NCI-H2171 (cell line): ENCODE results near the gene ZNF385B.
"Not testable (repeated sequence)": the region's sequence is repeated elsewhere in the genome, so short reads cannot be mapped to it uniquely, and the experiment has no call there.

Experiments used
- DNase-seq: peaks from one replicate; lab custom pipeline; 2025; lab: John Stamatoyannopoulos, UW

Gene ZNF385B

GRCh38 chr2:179629776-179630175 is 231.6 kb downstream of the ZNF385B start:
- DNase-seq, result not testable (repeated sequence)

DNA sequence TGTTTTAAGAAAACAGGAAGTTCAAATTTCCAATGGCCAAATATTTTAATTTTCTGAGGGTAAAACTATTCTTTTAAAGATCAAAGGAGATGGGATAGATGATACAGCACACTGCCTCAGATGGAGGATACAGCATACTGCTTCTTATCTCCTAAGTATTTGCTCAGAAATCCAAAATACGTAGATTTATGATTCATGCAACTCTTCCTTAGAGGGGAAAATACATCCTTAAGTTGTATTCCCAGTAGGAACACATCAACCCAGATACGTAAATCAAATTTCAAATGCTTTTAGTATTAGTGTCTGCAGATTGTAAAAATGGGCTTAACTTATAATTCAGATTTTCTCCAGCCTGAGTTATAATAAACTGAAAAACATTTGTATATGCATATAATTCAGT is 235.2 kb downstream of the ZNF385B start:
- no peak for DNase-seq

GRCh38 chr2:179622635-179623300 is 238.6 kb downstream of the ZNF385B start:
- no peak for DNase-seq

DNA sequence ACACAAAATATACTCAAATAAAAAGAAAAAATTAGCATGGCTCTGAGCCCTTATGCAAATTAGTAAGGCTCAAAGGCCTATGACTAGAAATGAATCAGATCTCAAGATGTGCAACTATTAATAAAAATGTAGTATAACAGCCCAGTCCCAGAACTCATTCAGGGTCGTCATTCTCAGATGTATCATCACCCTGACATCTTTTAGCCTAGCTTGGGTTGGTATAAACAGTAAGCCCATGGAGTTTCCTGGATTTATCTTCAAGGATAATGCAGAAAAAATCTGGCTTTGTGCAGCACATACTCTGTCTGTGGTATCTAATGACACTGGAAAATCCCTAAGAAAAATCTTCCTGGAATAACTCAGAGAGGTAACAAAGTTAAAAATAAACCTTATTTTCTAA is 239.3 kb downstream of the ZNF385B start:
- DNase-seq, result no peak

DNA sequence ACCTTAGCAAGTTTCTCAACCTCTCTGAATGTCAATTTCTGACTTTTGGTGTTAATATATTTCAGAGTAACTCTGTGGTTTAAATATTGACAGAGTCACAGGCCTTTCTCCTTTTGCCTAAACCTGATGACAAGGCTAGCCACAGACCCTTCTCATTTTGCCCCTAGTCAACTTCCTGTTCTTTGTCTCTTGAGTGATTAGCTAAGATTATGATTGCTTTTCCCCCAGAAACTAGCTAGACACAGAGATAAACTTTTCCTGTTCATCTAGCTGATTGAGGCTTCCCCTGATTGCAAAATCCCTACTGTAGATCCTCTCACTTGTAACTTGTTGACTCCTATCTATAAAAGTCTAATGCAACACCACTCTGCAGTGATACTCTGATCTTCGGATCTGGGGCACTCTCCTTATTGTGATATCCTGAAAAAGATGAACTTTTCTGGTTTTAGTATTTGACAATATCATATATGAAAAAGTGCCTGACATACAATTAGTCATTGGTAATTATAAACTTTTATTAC is 241.4 kb downstream of the ZNF385B start:
- no peak for DNase-seq

DNA sequence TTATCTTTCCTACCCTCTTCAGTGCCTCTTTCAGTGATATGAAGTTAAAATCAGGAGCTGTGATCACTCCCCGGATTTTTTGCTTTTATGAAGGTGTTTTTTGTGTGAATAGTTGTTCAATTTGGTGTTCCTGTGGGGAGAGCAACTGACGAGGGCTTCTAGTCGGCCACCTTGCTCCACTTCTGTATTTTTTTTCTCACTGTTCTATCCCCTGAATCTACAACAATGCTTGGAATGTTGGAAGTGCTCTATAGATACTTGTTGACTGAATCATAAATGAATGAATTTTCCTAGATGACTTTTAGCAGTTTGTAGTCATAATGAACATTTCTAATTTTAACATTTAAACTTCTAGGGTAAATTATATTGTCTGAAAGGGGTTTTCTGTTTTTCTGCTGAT is 247.3 kb downstream of the ZNF385B start:
- DNase-seq, result no peak

DNA sequence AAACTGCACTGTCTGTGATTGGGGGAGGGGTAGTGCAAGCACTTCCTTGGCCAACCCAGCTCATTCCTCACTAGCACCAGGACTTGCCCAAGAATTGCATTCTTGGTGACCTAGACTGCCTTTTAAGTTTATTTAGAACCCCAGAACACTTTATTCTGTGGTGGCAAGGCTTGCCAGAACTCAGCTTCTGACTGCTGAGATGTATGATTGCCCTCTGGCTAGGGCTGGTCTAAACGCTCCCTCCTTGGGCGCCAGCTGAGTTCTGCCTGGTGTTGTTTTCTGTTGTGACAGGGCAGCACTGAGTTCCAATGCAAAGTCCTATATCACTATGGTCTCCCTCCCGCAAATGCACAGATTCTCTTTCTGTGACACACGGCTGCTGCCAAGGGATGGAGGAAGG is 247.7 kb downstream of the ZNF385B start:
- DNase-seq, result no peak

- no peak for DNase-seq
Measured at GRCh38 chr2:179613299-179613651, 248.1 kb downstream of the ZNF385B start.

DNA sequence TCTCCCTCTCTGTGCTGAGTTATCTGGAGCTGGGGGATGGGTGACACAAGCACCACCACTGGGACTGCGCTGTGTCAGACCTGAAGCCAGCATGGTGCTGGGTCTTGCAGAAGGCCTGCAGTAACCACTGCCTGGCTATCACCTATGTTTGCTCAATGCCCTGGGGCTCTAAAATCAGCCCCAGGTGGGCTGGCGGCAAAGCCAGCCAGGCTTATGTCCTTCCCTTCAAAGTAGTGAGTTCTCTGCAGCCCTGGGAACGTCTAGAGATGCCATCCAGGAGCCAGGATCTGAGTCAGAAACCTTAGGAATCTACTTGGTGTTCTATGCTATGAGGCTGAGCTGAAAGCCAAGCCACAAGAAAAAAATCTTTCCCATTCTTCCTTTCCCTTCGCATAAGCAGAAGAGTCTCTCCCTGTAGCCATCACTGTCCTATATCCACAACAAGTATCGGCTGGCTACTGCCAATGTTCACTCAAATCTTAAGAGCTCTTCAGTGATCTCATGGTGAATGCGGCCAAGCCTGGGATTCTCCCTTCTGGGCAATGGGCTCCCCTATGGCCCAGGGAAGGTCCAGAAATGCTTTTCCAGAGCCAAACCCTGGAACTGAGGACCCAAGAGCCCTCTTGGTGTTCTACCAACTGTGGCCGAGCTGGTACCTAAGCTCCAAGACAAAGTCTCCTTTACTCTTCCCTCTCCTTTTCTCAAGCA is 248.7 kb downstream of the ZNF385B start:
- DNase-seq, result no peak

DNA sequence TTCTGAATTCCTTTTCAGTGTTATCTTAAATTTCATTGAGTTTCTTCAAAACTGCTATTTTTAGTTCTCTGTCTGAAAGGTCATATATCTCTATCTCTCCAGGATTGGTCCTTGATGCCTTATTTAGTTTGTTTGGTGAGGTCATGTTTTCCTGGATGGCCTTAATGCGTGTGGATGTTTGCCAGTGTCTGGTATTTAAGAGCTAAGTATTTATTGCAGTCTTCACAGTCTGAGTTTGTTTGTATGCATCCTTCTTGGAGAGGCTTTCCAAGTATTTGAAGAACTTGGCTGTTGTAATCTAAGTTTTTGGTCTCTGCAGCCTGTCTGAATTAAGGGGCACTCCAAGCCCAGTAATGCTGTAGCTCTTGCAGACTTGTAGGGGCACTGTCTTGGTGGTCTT is 249.3 kb downstream of the ZNF385B start:
- no peak for DNase-seq

GRCh38 chr2:179606141-179606540 is 255.3 kb downstream of the ZNF385B start:
- no peak for DNase-seq

- no peak for DNase-seq
Measured at GRCh38 chr2:179605341-179605740, 256.1 kb downstream of the ZNF385B start.

DNA sequence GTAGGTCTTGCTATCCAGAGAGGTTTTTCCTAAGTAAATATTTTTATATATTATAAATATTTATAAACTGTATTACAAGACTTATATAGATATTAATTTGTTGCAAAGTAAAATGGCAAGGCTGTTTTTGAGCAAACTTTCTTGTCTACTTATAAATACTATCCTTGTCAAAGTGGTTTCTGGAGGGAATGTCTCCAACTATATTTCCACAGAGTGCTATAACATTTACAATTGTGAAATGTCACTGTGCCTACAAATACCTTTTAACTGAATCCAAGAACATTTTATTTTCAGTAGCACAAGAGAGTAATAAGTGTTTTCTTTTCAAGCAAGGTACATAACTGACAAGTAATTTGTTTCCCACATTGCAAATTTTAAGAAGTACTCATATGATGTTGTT is 256.8 kb downstream of the ZNF385B start:
- no peak for DNase-seq

GRCh38 chr2:179602452-179602851 is 259.0 kb downstream of the ZNF385B start:
- DNase-seq, result no peak

GRCh38 chr2:179596018-179596417 is 265.4 kb downstream of the ZNF385B start:
- DNase-seq, result no peak

DNA sequence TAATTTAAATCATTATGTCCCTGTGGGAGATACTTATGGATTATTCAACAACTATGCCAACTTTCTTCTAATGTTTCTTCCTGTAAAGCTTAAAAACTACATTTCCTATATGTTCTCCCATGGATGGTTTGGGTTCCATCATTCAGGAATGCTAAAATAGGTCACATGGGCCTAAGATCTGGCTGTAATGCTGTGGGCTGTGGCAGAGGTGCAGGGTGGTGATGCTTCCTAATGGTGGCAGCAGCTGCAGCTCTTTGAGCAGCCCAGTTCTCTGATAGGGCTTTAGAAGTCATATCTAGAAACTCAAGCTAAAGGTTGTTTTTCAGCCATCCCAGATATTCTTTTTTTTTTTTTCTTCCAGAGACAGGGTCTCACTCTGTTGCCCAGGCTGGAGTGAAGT is 266.1 kb downstream of the ZNF385B start:
- DNase-seq, result no peak

DNA sequence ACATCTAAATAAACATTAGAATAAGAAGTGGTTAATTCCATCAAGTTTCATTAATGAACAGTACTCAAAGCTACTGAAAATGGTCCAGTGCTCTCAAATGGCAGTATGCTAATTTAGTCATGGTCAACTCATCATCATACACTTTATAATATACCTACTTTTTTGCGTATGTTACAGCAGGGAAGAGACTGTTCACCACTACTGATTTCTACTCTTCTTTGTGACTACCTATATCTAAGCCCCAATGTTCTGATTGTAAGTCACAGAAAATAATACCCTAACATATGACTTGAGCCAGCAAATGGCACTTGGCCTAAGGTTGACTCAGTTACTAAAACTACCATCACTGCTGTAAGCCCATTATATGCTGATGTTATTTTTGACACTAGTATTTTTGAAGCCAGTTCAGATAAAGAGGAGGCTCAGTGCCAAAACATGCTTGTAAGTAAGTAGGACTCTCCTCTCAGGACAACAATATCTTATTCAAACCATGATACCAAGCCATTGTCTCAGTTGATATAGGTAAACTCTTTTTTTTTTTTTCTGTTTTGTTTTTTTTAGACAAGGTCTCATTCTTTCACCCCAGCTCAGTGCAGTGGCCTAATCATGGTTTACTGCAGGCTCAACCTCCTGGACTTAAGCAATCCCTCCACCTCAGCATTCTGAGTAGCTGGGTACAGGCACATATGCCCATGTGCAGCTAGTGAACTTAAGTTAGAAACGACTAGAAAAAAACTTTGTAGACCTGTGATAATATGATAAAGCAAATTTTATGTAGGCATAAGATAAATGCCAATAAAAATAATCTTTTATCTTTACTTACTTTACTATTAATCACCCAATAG is 266.9 kb downstream of the ZNF385B start:
- no peak for DNase-seq

DNA sequence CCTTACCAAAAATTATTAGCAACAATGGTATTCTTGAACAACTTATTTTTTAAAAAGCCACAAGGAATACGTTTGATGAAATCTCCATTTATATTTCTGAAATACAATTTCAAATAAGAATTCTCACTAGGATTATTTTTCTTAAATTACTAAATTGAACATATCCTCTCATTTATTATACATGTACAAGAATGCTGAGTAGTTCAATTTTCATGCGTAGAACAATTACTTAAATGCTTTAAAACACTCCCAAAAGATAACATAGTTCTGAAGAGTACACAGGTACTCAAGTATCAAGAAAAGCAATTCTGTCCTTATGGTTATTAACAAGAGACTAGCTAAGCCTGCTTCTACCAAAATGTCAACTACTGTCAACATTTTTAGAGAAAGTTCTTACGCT is 268.1 kb downstream of the ZNF385B start:
- no peak for DNase-seq

DNA sequence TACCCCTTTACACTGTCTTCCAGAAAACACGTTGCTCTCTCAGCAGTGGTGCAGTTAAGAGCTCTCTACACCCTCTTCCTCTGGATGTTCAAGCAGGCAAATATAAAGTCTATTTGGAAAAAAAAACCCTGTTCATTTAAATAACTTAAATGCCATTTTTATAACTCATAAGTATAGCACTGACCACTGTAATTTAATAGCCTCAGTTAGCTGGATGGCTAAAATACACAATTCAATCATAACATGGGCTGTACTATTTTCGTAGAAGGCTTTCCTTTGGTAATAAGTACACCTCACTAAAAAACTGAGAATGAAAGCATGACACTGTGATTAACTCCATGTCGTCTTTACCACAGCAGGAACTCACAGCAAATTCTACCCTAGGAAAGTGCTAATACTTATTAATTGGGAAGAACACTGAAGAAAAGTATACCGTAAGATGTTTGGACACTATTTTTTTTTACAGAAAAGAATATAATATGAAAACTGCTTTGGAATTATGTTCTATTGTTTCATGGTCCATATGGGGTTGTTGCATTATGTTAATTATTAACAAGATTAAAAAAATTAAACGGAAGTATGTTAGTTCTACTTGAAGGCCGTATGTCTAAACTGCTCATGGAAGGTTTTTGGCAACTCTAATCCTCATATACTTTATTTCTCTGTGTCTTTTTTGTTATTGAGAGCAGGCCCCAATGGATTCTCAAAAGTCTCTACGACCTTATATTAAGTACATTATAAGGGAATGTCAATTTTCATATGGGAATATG is 269.1 kb downstream of the ZNF385B start:
- no peak for DNase-seq

DNA sequence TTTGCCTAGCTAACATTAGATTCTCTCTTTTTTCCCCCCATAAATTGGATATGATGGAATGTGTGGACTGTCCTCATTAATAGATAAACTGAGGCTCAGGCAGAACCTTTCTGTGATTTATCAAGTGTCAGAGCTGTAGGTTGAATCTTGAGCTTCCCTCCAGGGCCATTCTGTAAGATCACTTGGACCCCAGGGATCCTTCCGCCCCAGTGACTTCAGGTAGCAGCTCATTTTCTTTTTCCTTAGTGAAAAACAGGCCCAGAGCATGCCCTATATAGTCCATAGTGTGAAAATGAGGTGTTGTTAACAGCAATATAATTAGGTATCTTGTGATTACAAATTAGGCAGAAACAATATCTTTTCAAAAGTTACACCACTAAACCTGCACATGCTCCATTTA is 269.7 kb downstream of the ZNF385B start:
- DNase-seq, result no peak

DNA sequence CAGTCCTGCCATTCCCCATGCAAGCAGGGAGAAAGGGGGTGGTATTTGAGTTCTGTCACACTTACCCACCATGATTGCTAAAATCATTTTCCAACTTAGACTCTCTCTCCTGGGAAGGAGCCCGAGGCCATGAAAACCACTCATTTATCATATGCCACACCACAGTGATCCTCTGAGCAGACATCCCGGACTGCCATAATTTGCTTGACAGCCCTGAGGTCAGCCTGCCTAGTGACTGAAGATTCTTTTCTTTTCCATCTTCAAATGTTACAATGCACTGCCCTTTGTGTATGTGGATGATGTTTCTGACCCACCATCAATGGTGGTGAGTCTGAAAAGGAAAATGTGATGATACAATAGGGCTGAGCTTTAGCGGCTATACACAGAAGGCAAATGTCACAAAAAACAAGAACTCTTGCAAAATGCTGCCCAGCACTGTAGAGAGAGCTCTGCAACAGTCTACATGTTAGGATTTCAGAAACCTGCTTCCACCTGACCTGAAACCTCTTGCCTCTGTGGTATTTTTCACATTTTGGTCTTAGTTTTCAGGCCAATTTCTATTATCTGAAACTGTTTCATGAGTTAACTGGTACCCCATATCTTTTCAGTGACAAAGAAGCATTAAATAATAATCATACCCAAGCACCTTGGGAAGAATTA is 272.8 kb downstream of the ZNF385B start:
- no peak for DNase-seq

GRCh38 chr2:179584760-179585159 is 276.7 kb downstream of the ZNF385B start:
- DNase-seq, result no peak
